IgD-negative memory B cell (primary cell): ENCODE measurements around the gene SLC30A2. TPM values are rescaled to one million over a fixed set of nuclear protein-coding genes. Genes with fewer than 3 reads are reported as not detected.
A peak's percentile ranks its signal among the peaks of the same experiment; 100 is the strongest.

ENCODE experiments used
- H3K27ac Mint-ChIP-seq, 3 donors: one replicate each; pipeline ENCODE4 v1.8.0; 2020 to 2022; ENCODE audit warnings: mild to moderate bottlenecking in 3 of 3, mixed read lengths in 3 of 3, moderate library complexity in 1 of 3
- H3K27me3 Mint-ChIP-seq: one replicate; pipeline ENCODE4 v1.8.0; 2021; ENCODE audit warnings: mixed read lengths
- H3K36me3 Mint-ChIP-seq: one replicate; pipeline ENCODE4 v1.8.0; 2020; ENCODE audit warnings: mild to moderate bottlenecking, mixed read lengths
- H3K4me1 Mint-ChIP-seq, 3 donors: one replicate each; pipeline ENCODE4 v1.8.0; 2020 to 2022; ENCODE audit warnings: mixed read lengths in 3 of 3, mild to moderate bottlenecking in 1 of 3
- H3K4me3 Mint-ChIP-seq, 4 donors: one replicate each; pipeline ENCODE4 v1.8.0; 2020 to 2022; ENCODE audit warnings: mild to moderate bottlenecking in 4 of 4, mixed read lengths in 4 of 4, moderate library complexity in 3 of 4
- H3K9me3 Mint-ChIP-seq, 3 donors: one replicate each; pipeline ENCODE4 v1.8.0; 2020 to 2021; ENCODE audit warnings: mixed read lengths in 3 of 3, mild to moderate bottlenecking in 1 of 3
- polyA plus RNA-seq: library from polyadenylated mRNA; unstranded; fragments of 300-500 nt; fragmentation: Illumina TruSeq; gene quantifications from one replicate; pipeline ENCODE4 v1.2.3, GENCODE V29; 2021

The SLC30A2 gene
- polyA plus RNA-seq, 1 donor from 2014 or later: not detected

DNA sequence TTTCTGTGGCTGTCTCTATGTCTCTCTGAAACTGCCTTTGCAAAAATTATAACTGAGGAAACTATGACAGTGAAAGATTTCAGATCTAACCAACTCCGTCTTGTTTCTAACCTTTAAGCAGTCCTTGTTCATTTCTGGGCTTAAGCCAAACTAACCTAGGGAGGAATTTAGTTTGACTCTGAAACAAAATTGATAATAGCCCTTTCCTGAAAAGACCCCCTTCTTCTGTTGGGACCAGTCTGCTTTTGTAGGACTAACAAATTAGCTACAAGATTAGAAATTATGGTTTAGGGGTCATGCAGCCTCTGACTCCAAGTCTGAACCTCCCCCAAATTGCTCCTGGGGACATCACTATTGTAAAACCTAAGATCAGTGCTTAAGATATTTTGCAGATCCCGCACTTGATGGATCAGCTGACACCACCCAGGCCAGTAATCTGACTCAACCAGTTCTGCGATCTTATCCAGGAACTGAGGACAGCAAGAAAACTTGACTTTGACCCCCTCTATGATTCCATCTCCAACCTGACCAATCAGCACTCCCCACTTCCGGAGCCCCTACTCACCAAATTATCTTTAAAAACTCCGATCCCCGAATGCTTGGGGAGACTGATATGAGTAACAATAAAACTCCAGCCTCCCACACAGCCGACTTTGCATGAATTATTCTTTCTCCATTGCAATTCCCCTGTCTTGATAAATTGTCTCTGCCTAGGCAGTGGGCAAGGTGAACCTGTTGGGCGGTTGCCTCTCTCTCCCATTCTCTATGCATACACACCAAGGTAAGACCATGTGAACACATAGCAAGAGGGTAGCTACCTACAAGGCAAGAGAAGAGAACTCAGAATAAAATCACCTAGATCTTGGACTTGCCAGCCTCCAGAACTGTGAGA, 32.6 kb upstream of the SLC30A2 start:
- H3K4me3 Mint-ChIP-seq: no peak overlapping the region
- no peak overlapping the region for H3K27ac Mint-ChIP-seq
- no peaks in the 10 kb centered on the region for H3K4me1 Mint-ChIP-seq
- H3K36me3 Mint-ChIP-seq: peaks cover 2% of the 10 kb centered on the region
- H3K27me3 Mint-ChIP-seq: peaks cover 17% of the 10 kb centered on the region
- no peaks in the 10 kb centered on the region for H3K9me3 Mint-ChIP-seq

- H3K36me3 Mint-ChIP-seq: peaks cover 2% of the 10 kb centered on the region
- H3K9me3 Mint-ChIP-seq: no peaks in the 10 kb centered on the region
Measured at GRCh38 chr1:26077524-26077923, 31.6 kb upstream of the SLC30A2 start.

DNA sequence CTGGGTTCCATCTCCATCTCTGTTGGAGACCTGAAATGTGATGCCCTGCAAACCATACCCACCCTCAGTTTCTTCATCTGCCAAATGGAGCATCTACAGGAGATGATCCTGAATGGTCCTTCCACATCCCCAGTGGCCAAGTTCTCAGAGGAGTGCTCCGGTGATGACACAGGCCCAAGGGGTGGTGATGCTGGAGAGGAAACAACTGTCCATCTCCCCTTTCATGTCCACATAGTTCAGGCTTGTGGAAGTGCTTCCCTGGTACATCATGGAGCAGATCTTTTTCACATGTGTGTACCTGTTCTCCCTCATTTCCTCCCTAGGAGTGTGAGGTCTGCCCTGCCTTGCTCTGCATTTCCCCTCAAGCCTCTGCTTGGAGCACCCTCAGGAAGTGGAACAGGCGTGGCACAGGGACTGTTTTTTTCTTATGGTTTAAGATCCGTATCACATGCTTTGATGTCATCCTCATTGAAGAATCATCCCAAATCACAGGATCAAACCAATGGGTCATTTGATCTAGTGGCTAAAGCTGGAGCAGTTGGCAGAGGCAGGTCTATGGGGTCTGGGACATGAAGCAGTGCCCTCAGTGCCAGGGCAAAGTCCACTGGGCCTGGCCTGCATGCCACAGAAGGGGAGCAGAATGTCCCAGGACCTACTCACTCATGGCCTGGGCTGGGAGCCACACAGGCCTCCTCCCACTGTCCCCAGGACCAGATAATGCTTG, 29.7 kb upstream of the SLC30A2 start:
- Mint-ChIP-seq H3K27ac (no peak overlapping the region), H3K27me3 (peaks cover 23% of the 10 kb centered on the region), H3K9me3 (no peaks in the 10 kb centered on the region), H3K36me3 (peaks cover 4% of the 10 kb centered on the region), H3K4me3 (no peak overlapping the region), H3K4me1 (no peaks in the 10 kb centered on the region)

More at GRCh38 chr1:26077524-26077923, 31.6 kb upstream of the SLC30A2 start:
- Mint-ChIP-seq H3K27me3 (peaks cover 19% of the 10 kb centered on the region), H3K4me3 (peak overlapping the region in 1 of 4 donors; percentile 16), H3K27ac (no peak overlapping the region), H3K4me1 (no peaks in the 10 kb centered on the region)

DNA sequence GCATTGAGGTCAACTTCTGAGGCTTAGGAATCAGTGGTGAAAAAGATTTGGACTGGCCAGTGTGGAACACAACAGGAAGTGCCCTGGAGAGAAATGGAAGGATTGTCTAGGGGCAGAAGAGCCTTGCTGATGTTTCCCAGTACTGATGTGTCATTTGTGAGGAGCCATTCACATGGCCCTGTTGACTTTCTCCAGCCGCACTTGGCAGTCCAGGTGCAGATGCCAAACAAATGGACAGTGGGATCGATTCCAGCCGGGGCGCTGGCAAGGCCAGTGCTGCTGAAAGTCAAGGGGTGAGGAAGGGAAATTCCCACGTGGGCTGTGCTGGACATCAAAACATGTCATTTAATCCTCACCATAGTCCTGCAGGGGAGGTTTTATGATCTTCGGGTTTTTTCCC, 26.4 kb upstream of the SLC30A2 start:
- Mint-ChIP-seq H3K4me3 (no peak overlapping the region), H3K4me1 (no peaks in the 10 kb centered on the region), H3K27me3 (peaks cover 27% of the 10 kb centered on the region), H3K9me3 (no peaks in the 10 kb centered on the region), H3K36me3 (peaks cover 1% of the 10 kb centered on the region), H3K27ac (no peak overlapping the region)

GRCh38 chr1:26070963-26071342, 25.0 kb upstream of the SLC30A2 start:
- H3K36me3 Mint-ChIP-seq: peaks cover 1% of the 10 kb centered on the region
- no peak overlapping the region for H3K4me3 Mint-ChIP-seq
- peaks cover 25% of the 10 kb centered on the region for H3K27me3 Mint-ChIP-seq
- H3K27ac Mint-ChIP-seq: no peak overlapping the region
- H3K9me3 Mint-ChIP-seq: no peaks in the 10 kb centered on the region
- H3K4me1 Mint-ChIP-seq: no peaks in the 10 kb centered on the region

DNA sequence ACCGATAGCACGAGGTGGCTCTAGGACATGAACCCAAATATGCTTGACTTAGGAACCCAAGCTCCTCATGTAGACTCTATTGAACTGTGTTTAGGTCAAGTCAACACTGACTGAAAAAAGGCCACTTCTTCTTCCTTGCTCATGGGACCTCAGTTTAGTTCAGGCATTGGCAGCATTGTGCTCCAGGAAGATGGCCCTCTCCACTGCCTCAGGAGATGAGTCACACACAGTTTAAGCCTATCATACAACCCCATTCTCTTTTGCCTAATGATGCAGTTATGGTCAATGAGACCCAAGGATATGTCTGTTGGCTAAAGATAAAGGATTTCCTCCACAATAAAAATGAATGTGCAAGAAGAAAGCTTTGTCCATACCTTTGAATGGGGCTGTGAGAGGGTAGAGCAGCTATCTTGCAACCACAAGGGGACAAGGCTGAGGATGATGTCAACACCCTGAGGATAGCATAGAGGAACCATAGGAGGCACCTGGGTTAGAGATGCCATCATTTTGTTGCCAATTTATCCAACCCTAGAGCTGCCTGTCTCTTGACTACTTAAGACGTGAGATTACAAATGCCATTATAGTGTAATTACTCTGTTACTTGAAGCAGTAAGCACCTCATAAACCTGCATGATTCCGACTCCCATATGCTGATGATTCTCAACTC, 24.5 kb upstream of the SLC30A2 start:
- H3K9me3 Mint-ChIP-seq: no peaks in the 10 kb centered on the region
- H3K4me3 Mint-ChIP-seq: no peak overlapping the region
- H3K27ac Mint-ChIP-seq: no peak overlapping the region
- peaks cover 1% of the 10 kb centered on the region for H3K36me3 Mint-ChIP-seq
- no peaks in the 10 kb centered on the region for H3K4me1 Mint-ChIP-seq
- H3K27me3 Mint-ChIP-seq: peaks cover 20% of the 10 kb centered on the region

DNA sequence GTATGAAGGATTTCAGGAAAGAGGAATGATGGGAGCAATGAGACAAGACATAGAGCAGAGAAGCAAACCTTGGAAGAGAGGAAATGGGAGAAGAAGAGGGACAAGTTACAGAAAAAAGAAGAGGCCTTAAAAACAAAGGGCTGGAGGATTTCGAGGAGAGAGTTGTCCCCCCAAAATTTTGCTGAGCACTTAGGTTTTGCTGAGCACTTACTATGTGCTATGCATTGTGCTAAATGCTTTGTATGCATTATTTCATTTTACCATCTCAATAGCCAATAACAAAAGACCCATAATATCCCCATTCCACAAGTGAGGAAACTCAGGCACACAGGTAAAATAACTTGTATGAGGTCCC, 24.0 kb upstream of the SLC30A2 start:
- Mint-ChIP-seq H3K27me3 (peaks cover 18% of the 10 kb centered on the region), H3K27ac (no peak overlapping the region), H3K4me1 (no peaks in the 10 kb centered on the region), H3K4me3 (no peak overlapping the region), H3K36me3 (peaks cover 1% of the 10 kb centered on the region), H3K9me3 (no peaks in the 10 kb centered on the region)

GRCh38 chr1:26067432-26067911, 21.6 kb upstream of the SLC30A2 start, which contains the start of gene TRIM63:
Gene TRIM63, minus strand, starts transcription at chr1:26067630. Its CDS starts 136 bp downstream, at chr1:26067494.
- Mint-ChIP-seq H3K27me3 (peaks cover 16% of the 10 kb centered on the region), H3K36me3 (peaks cover 1% of the 10 kb centered on the region), H3K27ac (peak within 1 kb of the TSS in 1 of 3 donors; percentile 54), H3K4me1 (no peaks in the 10 kb centered on the region), H3K9me3 (no peaks in the 10 kb centered on the region), H3K4me3 (no peak within 1 kb of the TSS)

GRCh38 chr1:26066857-26067256, 20.9 kb upstream of the SLC30A2 start:
- Mint-ChIP-seq H3K36me3 (no peaks in the 10 kb centered on the region), H3K4me3 (no peak overlapping the region), H3K4me1 (no peaks in the 10 kb centered on the region), H3K9me3 (no peaks in the 10 kb centered on the region), H3K27me3 (peaks cover 12% of the 10 kb centered on the region), H3K27ac (no peak overlapping the region)

- no peaks in the 10 kb centered on the region for H3K36me3 Mint-ChIP-seq
- H3K4me3 Mint-ChIP-seq: no peak overlapping the region
- no peaks in the 10 kb centered on the region for H3K9me3 Mint-ChIP-seq
- peak overlapping the region in 1 of 3 donors; percentile 32 for H3K27ac Mint-ChIP-seq
- H3K27me3 Mint-ChIP-seq: peaks cover 12% of the 10 kb centered on the region
- H3K4me1 Mint-ChIP-seq: no peaks in the 10 kb centered on the region
Measured at GRCh38 chr1:26066160-26066559, 20.2 kb upstream of the SLC30A2 start.

- Mint-ChIP-seq H3K27ac (no peak overlapping the region), H3K4me1 (no peaks in the 10 kb centered on the region), H3K27me3 (peaks cover 15% of the 10 kb centered on the region), H3K4me3 (no peak overlapping the region), H3K36me3 (no peaks in the 10 kb centered on the region), H3K9me3 (no peaks in the 10 kb centered on the region)
Measured at GRCh38 chr1:26064553-26064952, 18.6 kb upstream of the SLC30A2 start.

GRCh38 chr1:26060832-26061574, 15.1 kb upstream of the SLC30A2 start:
- no peak overlapping the region for H3K27ac Mint-ChIP-seq
- no peak overlapping the region for H3K4me3 Mint-ChIP-seq
- no peaks in the 10 kb centered on the region for H3K9me3 Mint-ChIP-seq
- H3K36me3 Mint-ChIP-seq: no peaks in the 10 kb centered on the region
- H3K27me3 Mint-ChIP-seq: peaks cover 5% of the 10 kb centered on the region
- no peaks in the 10 kb centered on the region for H3K4me1 Mint-ChIP-seq

GRCh38 chr1:26059906-26060305, 14.0 kb upstream of the SLC30A2 start:
- Mint-ChIP-seq H3K27me3 (peaks cover 8% of the 10 kb centered on the region), H3K36me3 (no peaks in the 10 kb centered on the region), H3K9me3 (peaks cover 0 to 1% (median 0%) of the 10 kb centered on the region in 3 donors), H3K4me1 (no peaks in the 10 kb centered on the region), H3K4me3 (no peak overlapping the region), H3K27ac (no peak overlapping the region)

DNA sequence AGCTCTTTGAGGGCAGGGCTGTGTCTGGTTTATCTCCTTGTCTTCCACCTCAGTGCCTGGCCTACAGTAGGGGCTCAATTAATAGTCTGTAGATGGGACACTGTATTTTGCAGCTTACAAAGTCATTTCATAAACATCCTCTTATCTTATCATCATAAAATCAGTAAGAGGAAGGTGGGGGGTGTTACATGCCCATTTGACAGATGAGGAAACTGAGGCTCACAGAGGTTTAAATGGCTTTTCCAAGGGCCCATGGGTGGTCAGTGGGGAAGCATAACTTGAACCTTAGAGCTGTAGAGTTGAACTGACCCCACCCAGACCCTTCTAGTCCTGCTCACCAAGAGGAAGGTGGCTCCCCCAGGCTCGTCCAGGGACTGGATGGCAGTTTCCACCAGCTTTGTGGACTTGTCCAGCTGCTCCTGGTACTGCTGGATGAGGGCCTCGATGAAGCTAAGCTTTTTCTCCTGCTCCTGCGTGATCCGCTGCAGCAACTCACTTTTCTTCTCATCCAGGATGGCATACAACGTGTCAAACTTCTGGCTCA, 12.2 kb upstream of the SLC30A2 start:
- Mint-ChIP-seq H3K9me3 (peaks cover 0 to 1% (median 0%) of the 10 kb centered on the region in 3 donors), H3K27ac (no peak overlapping the region), H3K4me1 (no peaks in the 10 kb centered on the region), H3K4me3 (no peak overlapping the region), H3K36me3 (no peaks in the 10 kb centered on the region), H3K27me3 (peaks cover 18% of the 10 kb centered on the region)
